ENCODE data around the gene ZNF343. TPM values are rescaled to one million over a fixed set of nuclear protein-coding genes. Genes with fewer than 3 reads are reported as not detected.

The ZNF343 gene
- total and polyA plus RNA-seq, 2 of the 8 experiments (the other 6 are each of a cell fraction or from before 2014, with no cell fraction given) = 1.8 to 5.0 TPM

DNA sequence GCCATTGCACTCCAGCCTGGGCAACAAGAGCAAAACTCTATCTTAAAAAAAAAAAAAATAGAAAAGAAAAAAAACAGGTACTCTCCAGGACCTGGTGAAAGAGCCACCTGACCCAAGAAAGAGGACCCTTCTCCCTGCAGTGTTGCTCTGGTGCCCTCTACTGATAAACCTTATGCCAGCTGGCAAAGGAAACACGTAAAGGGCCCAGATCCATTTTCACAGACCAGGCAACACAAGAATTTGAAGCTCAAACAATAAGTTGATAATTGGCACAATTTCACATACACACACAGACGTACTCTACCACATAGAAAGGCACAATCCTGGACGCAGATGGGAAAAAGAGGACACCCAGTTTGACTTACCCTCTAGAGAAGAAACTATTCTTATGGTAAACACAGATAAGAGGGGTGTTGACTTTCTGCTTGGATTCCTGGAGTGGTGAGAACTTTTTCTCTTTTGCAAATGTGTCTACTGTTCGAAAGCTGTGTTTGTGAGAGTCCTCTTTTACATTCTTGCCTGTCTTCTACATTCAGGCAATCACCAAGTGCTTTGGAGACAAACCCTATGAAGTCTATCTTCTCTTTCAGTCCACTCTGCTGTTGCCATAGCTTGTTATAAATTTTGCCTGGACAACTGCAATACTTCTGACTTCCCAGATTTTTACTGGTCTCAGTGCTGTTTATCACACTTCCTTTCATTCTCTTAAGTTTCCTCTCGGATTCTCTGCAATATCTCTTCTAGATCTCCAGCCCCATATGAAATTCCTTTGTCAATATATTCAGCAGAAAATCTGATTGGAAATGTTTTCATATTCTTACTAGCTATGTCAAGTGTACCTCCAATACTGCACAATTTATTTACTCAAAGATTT is 31.7 kb downstream of the ZNF343 start (continued):
- TF ChIP-seq, protein P1, sequence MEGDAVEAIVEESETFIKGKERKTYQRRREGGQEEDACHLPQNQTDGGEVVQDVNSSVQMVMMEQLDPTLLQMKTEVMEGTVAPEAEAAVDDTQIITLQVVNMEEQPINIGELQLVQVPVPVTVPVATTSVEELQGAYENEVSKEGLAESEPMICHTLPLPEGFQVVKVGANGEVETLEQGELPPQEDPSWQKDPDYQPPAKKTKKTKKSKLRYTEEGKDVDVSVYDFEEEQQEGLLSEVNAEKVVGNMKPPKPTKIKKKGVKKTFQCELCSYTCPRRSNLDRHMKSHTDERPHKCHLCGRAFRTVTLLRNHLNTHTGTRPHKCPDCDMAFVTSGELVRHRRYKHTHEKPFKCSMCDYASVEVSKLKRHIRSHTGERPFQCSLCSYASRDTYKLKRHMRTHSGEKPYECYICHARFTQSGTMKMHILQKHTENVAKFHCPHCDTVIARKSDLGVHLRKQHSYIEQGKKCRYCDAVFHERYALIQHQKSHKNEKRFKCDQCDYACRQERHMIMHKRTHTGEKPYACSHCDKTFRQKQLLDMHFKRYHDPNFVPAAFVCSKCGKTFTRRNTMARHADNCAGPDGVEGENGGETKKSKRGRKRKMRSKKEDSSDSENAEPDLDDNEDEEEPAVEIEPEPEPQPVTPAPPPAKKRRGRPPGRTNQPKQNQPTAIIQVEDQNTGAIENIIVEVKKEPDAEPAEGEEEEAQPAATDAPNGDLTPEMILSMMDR (IDR thresholded peaks at IDR 0.05; ENCODE audit: control extremely low read depth in 1 of 3, insufficient read depth in 1 of 3, low read depth in 1 of 3, low read length in 3 of 3) = peak; percentile 8 to 55 (median 48)

All from H1 (cell line).